ENCODE data around the gene KIRREL1.

KIRREL1 gene

DNA sequence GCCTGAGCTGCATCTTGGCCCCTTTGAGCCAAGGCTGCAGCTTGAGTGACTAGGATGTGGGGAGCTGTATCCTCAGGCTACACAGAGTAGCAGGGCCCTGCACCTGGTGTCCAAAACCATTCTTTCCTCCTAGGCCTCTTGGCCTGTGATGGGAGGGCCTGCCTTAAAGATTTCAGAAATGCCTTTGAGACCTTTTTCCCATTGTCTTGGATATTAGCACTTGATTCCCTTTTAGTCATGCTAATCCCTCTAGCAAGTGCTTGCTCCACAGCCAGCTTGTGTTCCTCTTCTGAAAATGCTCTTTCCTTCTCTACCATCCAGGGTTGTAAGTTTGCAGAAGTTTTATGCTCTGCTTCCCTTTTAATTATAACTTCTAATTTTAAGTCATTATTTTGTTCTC, 21.7 kb upstream of the KIRREL1 start:
- in situ Hi-C loops (cut with MboI; ENCODE audit: low sequenced_read_pairs) = no loop called here

DNA sequence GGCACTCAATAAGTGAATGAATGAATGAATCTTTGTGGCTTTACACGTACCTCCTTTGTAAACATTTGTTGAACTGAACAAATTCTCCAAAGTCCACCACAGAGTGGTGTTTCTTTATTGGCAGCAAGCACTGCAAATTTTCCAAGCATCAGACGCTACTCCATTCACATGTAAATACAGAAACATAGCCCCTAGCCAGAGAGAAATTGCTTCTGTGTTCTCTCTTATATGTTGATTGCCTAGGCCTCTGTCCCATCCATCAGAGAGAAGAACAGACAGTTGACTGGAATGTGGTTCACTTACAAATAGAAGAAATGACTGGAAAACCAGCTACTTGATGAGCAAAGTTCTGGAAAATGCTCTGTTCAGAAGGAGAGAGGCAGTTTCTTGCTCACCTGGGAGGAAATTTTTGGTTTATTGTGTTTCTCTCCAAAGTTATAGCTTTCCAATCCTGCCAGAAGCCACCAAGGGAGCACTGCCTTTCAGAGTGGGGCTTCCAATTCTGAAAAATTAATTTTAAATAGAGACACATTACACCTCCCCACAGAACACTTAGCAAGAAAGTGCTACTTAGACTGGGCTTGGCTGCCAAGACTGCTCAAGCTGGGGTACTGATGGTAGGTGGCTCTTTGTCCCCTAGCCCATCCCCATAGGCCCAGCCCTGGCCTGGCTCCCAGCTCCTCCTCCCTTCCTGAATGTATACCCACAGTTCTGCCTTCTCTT, 18.1 kb upstream of the KIRREL1 start:
- in situ Hi-C loops (cut with MboI; ENCODE audit: low sequenced_read_pairs) = no loop called here

DNA sequence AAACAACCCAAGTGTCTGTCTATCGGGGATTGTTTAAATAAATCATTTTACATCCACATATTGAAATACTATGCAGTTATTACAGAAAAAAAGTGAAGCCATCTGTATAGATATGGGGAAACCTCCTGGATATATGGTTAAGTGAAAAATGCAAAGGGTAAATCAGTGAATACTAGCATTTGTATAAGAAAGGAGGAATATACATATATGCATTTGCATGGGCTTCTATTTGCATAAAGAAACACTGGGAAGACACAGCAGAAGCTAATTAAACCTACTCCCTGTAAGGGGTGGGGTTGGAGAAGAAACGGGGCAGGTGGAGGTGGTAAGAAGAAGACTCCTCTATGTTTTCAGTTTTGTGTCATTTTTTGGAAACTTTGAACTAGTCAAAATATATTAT, 16.6 kb upstream of the KIRREL1 start:
- in situ Hi-C loops (cut with MboI; ENCODE audit: low sequenced_read_pairs) = no loop called here

DNA sequence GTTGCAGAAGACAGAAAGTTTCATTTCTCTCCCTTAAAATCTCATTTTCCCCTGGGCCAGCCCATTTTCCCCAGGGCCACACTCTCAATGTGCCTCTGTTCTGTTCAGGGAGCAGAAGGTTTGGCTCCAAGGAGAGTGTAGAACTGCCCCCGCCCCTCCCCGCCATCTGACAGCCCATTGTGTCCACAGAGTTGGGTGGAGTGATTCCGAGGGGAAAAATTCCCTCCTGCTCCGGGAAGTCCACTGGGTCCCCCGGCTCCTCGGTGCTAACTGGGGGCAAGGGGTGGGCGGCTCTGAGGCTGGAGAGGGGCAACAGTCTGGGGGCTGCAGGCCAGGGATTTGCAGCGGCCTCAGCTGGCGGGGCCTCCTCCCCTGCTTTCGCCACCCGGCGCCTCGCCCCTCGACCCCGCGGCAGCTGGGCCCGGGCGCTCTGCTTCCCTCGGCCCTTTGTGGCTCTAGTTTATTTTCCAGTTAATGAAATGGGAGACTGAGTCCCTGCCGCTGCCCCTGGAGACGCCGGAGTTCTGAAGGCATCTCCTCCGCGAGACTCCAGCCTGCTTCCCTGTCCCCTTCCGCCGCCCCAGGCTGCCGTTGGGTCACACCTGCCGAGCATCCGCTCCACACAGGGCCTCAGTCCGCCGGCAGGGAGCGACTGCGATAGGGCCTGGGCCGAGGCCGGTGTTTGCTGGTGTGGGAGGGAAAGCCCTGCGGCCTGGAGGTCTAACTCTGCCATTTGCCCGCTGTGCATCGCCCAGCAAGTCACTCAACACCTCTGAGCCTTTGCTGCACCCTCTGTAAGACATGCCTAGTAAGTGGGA, 14.7 kb upstream of the KIRREL1 start:
- in situ Hi-C loops (cut with MboI; ENCODE audit: low sequenced_read_pairs) = no loop called here

DNA sequence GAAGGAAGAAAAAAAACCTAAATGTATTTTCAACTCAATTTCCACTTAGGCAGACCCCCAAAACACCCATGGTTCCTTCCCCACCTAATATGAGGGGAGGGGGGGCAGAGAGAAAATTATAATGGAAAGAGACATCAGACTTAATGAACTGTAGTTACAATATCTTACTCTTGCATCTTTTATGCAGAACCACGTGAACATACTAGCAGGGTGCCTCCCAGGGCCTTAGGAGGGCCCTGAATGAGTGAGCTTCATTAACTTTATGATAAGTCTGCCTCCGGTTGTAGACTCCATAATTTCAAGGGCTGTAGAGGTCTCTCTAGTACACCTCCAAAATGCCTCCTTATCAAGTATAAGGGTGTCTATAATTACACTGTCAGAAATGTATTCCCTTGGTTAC, 11.3 kb upstream of the KIRREL1 start:
- in situ Hi-C loops (cut with MboI; ENCODE audit: low sequenced_read_pairs) = no loop called here

DNA sequence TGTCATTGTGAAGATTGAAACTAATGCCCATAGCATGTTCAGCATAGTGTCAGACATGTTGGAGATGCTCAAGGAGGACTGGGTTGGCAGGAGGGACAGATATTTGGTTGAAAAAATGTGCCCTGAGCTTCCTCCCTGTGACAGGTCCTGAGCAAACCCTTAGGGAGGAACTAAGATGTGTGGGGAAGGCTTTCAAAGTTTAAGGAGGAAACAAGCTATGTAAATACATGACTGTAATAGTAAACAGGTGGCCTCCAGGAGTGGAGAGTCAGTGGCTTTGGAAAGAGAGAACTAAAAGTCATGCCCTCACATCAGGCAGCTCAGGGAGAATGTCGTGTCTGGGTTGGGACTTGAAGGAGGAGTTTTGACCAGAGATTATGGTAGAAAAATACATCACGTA, 9.7 kb upstream of the KIRREL1 start:
- in situ Hi-C loops (cut with MboI; ENCODE audit: low sequenced_read_pairs) = no loop called here

DNA sequence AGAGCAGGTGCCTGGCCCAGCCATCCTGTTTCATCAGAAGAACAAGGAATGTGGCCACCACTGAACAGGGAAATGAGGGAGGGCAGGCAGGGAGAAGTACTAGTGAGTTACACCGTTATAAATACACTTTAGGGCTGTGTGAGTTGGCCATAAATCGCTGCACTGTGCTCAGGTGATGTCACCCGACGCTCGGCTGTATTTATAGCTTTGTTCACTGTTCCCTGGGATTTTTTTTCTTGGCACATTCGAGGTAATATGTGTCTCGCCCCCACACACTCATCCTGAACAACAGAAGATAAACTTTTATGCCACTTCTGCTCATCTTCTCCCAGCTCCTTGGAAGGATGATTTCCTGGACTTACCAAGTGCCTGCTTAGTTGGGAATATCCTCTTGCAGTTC, 9.0 kb upstream of the KIRREL1 start:
- in situ Hi-C loops (cut with MboI; ENCODE audit: low sequenced_read_pairs) = no loop called here

DNA sequence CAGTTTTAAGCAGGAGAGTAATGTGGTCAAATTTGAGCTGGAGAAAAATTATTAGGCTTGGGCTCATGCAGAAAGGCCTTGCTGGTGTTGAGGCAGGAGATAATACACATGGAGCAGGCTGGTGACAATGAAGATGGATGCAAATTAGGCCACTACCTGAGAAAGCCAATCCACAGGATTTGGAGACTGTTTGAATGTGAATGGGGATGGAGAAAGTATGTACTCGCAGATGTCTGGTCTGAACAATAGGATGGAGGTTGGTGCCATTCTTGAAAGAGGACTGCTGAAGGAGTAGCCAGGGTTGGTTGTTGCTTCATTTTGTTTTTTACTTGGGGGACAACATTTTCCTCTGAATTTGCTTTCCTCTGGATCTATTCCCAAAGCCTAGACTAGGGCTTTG, 8.0 kb upstream of the KIRREL1 start:
- in situ Hi-C loops (cut with MboI; ENCODE audit: low sequenced_read_pairs) = no loop called here

DNA sequence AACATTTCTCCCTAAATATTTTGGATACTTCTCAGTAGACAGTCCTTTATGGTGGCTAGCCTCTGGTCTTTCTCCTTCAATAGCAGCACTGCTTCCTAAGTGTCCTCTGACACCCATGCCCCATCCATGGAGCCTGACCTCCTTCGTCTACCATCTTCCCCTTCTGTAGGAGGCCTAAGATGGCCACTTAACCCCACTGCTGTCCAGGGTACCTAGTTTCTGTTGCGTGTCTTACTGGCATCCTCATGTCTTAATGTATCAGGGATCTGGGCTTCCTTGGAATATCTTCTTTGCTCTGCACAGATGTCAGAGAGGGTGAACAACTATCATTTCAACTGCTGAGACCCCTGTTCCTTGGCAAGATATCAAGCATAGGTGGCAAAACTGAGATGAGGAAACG, 5.4 kb upstream of the KIRREL1 start:
- in situ Hi-C loops (cut with MboI; ENCODE audit: low sequenced_read_pairs) = no loop called here

DNA sequence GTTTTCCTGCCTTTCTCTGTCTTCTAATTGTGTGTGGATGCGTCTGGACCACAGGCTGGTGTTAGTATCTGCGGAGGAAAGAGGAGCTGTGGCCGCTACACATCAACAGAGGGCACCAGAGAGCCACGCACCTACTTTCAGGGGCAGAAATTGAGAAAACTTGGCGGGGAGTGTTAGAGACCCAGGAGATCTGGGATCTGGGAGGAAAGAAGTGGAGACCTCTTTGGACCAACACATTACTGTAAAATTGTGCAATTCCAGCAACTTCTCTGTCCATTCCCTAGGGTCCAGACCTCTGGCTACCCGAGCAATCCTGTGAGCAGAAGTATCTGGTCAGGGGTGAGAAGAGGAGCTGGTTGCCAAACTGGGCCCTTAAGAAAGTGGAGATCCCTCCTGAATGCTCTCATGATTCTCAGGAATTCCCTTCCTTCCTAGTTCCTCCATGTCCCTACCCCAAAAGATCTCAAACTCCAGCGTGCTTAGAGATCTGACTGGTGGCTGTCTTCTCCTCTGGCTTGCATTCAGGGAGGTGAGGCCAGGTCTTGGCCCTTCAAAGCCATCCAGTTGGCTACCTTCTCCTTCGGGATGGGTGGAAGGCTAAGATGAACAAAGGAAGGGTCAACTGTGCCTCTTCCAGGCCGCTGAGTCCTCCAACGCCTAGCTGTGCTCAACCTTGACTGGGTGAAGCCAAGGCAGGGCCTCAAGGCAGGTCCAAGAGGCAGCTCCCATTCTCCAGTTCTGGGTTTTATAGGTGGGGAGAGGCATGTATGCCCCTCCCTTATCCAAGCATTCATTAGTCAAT, 1.2 kb upstream of the KIRREL1 start:
- in situ Hi-C loops (cut with MboI; ENCODE audit: low sequenced_read_pairs) = no loop called here

DNA sequence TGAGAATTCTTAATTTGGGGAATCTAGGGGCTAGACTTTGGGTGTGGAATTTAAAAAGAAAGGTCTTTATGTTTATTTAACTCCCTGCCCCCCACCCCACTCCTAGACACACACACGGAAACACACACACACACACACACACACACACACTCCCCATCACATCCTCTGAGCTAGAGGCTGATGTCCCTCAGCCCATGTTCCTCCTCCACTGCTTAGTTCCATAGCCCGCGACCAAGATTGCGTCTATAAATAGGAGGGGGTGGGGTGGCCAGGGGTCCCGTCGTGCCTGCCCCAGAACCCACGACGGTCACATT, 655 bp upstream of the KIRREL1 start:
- in situ Hi-C loops (cut with MboI; ENCODE audit: low sequenced_read_pairs) = no loop called here

DNA sequence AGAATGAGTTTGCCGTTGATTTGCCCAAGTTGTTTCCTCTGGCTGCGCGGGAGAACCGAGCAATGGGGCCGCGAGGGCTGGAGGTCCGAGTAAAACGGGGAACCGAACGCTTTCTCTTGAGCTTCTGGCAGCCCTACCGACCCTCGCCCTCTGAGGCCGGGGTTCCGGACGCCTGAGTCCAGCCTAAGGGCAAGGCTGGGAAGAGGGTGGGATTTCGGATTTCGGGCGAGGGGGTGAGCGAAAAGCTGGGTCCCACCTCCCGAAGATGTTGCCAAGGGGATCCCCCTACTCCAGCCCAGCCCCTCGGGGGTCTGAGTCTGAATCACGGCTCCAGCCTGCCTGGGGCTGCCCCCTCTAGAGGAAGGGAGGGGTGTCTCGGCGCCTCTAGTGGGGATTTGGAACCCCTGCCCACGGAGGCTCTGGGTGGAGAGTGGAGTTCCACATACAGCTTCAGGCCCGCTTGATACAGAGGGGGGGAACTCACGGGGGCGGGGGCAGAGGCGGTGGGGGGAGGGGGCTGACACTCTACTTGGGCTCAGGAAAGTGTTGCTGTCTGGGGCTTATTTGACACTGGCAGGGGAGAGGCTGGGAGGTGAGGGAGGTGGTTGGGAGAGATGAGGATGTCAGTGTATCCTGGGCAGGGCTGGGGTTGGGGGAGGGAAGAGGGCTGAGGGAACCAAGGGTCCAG, 617 bp downstream of the KIRREL1 start:
- in situ Hi-C loops (cut with MboI; ENCODE audit: low sequenced_read_pairs) = no loop called here

DNA sequence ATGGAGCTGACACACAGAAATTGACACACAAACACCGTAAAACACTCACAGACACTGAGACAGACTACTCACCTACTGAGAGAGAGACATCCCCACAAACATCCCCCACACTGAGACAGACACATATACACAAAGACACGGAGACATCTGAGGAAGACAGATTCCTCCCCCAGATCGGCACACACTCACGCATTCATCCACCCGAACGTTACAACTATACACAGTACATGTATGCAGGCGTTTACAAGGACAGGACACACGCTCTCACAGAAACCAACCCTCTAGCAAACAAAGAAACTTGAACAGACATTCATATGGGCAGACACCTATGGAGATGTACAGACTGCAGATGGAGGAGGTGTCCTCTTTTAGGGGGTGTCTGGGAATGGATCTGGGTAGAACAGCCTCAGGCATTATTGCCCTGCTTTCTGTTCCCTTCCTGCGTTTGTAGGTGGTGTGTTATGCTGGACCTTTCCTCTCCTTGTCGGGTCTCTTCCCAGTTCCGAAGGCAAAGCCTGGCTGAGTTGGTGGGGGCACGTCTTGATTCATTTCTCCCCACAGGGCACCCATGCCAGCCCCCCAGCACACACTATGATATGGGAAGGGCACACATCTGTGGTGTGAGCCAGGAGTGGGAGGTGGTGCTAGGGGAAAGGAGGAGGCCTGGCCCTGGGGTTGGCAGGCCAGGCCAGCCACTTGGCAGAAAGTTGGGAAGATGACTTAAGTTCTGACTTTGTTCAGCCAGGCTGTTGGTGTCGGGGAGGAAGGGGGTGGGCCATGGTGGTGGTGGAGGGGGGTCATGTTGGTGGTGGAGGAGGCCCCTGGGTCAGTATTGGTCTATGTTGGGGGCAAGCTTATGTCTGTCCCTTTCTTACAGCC, 1.5 kb downstream of the KIRREL1 start:
- in situ Hi-C loops (cut with MboI; ENCODE audit: low sequenced_read_pairs) = no loop called here

DNA sequence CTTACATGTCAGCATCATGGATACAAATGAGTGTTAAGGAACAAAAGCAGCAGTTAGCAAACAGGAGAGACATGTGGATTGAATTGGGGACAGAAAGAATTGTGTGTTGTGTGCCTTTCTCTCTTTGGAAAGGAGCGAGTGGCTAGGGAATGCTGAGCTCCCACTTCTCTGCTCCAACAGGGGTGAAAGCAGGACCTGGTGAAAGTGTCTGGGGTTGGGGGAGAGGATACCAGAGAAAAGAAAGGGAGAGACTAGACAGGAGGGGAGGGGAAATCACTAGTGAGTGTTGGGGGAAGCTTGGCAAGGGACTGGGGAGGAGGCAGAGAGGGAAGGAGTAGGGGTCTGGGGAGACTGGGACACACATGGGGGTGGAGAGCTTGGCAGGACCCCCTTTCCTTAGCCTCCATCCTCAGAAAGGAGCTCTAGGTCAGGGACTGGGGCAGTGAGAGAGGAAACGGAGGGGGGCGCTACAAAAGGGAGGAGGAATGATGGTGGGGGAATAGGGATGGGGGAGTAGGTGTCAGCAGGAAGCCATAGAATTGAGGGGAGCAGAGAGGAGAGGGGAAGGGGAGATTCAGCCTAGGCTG, 2.2 kb downstream of the KIRREL1 start:
- in situ Hi-C loops (cut with MboI; ENCODE audit: low sequenced_read_pairs) = no loop called here

DNA sequence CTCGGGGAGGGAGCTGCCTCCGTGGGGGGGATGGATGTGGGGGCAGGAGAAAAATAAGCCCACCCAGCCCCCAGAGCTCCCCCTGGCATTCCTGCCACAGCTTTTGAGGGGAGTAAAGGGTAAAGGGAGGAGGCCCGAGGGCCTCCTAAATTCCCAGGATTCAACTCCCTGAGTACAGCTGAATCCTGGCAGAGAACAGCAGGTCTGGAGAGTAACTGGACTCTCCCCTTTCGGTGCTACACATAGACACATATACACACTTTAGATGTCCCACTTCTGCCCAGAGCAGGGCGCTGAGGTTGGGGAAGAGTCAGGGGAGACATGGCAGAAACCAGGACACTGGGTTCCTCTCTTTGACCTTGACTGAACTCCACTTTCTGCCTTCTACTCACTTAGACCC, 3.0 kb downstream of the KIRREL1 start:
- in situ Hi-C loops (cut with MboI; ENCODE audit: low sequenced_read_pairs) = no loop called here

DNA sequence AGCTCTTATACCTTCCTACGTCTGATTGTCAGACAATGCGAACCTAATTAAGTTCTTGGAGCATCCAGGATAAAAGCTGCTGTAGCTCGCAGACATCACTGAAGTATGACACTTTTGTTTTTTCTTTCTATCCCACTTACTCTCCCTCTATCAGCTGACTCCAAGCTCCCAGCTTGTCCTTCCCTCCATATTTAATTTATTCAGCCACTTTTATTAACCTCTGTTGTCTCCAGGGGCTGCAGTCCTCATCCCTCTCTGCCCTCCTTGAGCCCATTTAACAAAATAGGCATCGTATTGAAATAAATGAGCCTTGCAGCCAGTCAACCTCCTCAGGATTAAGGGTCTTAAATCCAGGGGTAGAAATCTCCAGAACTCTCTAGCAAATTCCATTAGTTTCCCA, 7.1 kb downstream of the KIRREL1 start:
- in situ Hi-C loops (cut with MboI; ENCODE audit: low sequenced_read_pairs) = no loop called here

DNA sequence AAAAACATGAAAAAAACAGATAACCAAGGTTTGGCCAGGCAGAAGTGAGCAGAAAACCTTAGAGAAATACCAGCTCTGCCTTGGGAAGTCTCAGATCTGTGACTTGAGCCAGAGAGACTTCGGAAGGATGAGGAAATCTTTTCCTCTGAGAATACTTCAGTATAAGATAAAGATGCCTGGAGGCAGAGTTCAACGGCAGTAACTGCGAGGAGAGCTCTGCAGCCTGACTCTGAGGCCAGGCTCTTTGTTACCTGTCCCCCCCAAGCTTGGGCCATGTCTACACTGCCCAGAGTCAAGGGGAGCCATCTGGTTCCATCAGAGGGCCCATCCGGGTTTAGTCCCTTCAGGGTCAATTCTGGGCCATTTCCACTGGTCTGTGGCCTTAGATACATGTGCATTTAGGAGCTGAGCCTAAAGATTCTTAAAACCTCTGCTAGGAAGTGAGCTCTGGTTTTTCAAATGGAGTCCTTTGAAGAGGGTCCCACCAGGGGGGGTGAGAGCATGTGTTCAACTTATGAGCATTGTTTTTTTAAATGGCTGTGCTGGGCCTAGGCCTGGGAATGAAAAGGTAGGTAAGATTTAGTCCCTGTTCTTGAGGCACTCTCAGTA, 8.7 kb downstream of the KIRREL1 start:
- in situ Hi-C loops (cut with MboI; ENCODE audit: low sequenced_read_pairs) = no loop called here

DNA sequence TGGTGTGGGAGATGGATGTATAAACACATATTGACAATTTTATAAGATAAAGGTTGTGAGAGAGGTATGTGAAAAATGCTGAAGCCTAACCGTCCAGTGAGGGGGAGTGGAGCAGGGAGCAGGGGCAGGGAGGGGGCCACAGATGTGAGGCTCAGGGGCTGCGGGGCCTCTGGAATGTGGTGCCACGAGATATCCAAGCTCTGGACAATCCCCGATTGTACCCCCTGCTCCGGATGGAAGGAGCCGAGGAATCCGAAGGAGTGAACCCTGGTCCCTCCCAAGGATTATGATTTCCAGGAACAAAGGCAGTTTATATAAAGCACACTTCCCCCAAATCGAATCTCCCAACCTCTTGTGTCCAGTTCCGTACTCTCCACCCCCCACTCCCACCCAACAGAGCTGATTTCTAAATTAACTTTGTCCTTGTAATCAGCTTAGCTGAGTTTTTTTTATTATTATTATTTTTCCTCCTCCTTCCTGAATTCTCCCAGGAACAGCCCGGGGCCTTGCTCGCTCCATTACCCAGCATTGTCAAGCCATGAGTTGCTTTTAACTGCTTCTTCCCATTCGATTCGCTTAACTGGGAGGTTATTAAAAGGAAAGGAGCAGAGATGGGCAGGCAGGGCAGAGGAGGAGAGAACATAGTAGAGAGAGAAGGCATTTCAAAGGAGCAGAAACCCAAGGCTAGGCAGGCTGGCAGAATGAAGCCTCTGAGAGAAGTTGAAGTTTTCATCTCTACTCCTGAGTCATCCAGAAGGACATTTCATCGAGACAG, 9.4 kb downstream of the KIRREL1 start:
- in situ Hi-C loops (cut with MboI; ENCODE audit: low sequenced_read_pairs) = no loop called here

DNA sequence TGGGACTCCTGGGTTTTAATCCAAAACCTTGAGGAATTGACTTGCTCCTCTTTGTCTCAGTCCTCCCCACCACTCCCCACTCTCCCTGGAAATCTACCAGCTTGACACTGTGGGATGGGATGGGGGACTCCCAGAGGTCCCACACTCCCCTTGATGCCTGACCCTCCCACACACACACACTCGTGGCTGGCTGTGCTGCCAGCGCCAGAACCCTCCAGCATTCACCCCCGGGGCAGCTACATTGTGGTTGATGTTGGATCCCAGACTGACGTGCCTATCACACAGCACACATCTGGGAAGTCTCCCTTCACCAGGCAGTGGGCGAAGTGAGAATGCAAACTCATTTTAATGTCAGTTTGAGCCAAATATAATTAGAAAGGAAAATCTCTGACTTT, 10.0 kb downstream of the KIRREL1 start:
- in situ Hi-C loops (cut with MboI; ENCODE audit: low sequenced_read_pairs) = no loop called here
